Bronchial epithelial cell (primary cell): ENCODE measurements around the gene TUBA3D. TPM values are rescaled to one million over a fixed set of nuclear protein-coding genes. Genes with fewer than 3 reads are reported as not detected.
"Not testable (repeated sequence)": the region's sequence is repeated elsewhere in the genome, so short reads cannot be mapped to it uniquely, and the experiment has no call there.

Source experiments
- DNase-seq: peaks from one replicate; pipeline ENCODE4 v3.0.0-alpha.2; 2010; ENCODE audit warnings: low read depth
- FAIRE-seq: peaks from 2 replicates; lab custom pipeline; 2011; peaks lifted over from hg19 to GRCh38; lab: Jason Lieb, UNC
- H3K27me3 ChIP-seq: 2 replicates; pipeline ENCODE4 v1.5.1; 2011; ENCODE audit warnings: low read length; ENCODE audit not compliant: control insufficient read depth, insufficient read depth
- H3K36me3 ChIP-seq: 2 replicates; pipeline ENCODE4 v1.5.1; 2011; ENCODE audit warnings: low read length; ENCODE audit not compliant: control insufficient read depth, insufficient read depth
- H3K4me3 ChIP-seq: 2 replicates; pipeline ENCODE4 v1.5.1; 2011; ENCODE audit warnings: mild to moderate bottlenecking, low read depth, low read length, control low read depth
- total RNA-seq: library from RNA; depleted of rRNA; stranded (reverse); fragments of >200 nt; gene quantifications from 2 replicates; pipeline ENCODE4 v1.2.1, GENCODE V29; 2014
- TF ChIP-seq, protein P1 (sequence below): IDR thresholded peaks from 2 replicates; pipeline ENCODE4 v1.5.1; 2011; ENCODE audit warnings: mild to moderate bottlenecking, moderate library complexity, low read length, control low read depth, inconsistent platforms; ENCODE audit not compliant: insufficient read depth, severe bottlenecking

The TUBA3D gene
- total RNA-seq, 1 donor from 2014 or later = not detected

DNA sequence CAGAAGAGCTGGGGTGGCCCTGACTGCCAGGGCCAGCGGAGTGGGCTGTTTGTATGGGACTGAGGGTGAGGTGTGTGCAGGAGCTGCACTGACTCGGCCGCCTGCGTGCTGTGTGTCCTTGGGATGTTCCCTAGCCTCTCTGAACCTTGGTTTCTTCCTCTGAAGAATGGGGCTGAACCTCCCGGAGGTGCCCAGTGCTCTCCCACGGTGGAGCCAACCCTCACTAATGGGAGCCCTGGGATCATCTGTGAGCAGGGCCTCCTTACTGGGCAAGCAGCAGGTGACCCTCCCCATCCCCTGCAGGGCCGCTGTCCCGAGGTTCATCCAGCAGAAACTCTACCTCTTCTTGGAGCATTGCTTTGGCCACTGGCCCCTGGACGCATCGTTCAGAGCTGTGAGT, 40.1 kb downstream of the TUBA3D start:
- DNase-seq = no peak
- Histone ChIP-seq H3K27me3 (no peaks in the 10 kb centered on the region), H3K4me3 (no peak overlapping the region), H3K36me3 (peaks cover 8% of the 10 kb centered on the region)
- TF ChIP-seq, protein P1, sequence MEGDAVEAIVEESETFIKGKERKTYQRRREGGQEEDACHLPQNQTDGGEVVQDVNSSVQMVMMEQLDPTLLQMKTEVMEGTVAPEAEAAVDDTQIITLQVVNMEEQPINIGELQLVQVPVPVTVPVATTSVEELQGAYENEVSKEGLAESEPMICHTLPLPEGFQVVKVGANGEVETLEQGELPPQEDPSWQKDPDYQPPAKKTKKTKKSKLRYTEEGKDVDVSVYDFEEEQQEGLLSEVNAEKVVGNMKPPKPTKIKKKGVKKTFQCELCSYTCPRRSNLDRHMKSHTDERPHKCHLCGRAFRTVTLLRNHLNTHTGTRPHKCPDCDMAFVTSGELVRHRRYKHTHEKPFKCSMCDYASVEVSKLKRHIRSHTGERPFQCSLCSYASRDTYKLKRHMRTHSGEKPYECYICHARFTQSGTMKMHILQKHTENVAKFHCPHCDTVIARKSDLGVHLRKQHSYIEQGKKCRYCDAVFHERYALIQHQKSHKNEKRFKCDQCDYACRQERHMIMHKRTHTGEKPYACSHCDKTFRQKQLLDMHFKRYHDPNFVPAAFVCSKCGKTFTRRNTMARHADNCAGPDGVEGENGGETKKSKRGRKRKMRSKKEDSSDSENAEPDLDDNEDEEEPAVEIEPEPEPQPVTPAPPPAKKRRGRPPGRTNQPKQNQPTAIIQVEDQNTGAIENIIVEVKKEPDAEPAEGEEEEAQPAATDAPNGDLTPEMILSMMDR = no peak
- FAIRE-seq = peak; percentile 72

DNA sequence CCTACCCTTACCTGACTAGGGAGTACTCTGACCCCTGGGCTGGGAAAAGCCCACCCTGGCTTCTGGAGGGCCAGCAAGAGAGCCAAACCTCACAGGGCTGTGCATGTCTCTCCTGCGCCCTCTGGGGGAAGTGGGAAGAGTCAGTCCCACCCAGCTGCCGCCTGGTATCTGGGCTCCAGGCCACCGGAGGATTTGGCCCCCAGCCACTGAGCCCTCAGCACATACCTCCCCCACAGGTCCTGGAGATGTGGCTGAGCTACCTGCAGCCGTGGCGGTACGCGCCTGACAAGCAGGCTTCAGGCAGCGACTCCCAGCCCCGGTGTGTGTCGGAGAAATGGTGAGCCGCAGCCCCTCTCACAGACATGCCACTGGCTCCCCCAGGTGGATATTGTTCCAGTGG, 40.7 kb downstream of the TUBA3D start:
- H3K27me3 ChIP-seq, DNase-seq, H3K36me3 ChIP-seq, FAIRE-seq, H3K4me3 ChIP-seq: not testable (repeated sequence)
- TF ChIP-seq, protein P1 = peak; percentile 15

DNA sequence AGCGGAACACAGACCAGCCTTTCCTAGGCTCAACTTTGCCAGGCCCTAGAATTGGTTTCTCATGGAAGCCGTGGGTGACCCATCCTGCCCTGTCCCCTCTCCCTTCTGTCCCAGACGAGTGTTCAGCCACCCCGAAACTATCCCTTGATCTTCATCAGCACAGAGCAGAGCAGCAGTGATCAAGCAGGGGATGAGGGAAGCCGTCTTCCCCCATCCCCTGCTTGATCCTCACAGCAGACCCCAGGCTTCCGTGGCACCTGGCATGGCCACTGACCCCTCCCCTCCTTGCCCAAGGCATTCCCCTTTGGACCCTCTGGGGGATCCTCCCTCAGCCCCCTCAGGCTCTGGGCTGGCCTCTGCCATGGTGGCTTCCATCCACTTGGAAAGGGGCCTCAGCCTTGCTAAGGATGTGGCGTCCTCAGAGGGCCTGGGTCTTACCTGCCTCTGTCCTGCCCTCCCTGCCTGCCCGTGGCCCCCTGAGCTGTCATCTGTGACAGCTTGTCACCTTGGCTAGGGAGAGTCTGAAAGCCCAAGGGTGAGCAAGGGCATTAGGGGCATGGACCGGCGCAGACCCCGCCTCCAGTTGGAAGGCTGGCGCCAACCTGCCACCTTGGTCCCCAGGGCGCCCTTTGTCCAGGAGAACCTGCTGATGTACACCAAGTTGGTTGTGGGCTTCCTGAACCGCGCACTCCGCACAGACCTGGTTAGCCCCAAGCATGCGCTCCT, 41.4 kb downstream of the TUBA3D start:
- DNase-seq (no peak), FAIRE-seq (no peak)
- Histone ChIP-seq H3K4me3 (no peak overlapping the region), H3K27me3 (no peaks in the 10 kb centered on the region), H3K36me3 (peaks cover 8% of the 10 kb centered on the region)
- TF ChIP-seq, protein P1 = no peak

DNA sequence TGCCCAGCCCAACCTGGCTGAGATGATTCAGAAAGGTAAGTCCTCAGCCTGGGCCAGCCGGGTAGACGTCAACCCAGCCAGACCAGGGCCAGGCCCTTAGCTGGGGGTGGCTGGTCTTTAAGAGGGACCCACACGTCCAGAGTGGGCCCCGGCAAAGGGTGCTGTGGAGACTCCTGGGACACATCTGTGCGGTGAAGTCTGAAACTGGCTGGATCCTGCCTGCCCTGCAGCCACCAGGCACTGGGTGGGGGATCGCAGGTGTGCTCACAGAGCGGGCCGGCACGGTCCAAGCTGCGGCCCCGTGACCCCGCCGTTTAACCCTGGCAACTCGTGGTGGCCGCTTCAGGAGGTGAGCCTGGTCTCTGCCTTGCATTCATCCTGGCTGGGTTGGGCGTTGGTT, 41.9 kb downstream of the TUBA3D start:
- H3K4me3 ChIP-seq, H3K27me3 ChIP-seq, H3K36me3 ChIP-seq, DNase-seq: not testable (repeated sequence)
- peak; percentile 43 for FAIRE-seq

DNA sequence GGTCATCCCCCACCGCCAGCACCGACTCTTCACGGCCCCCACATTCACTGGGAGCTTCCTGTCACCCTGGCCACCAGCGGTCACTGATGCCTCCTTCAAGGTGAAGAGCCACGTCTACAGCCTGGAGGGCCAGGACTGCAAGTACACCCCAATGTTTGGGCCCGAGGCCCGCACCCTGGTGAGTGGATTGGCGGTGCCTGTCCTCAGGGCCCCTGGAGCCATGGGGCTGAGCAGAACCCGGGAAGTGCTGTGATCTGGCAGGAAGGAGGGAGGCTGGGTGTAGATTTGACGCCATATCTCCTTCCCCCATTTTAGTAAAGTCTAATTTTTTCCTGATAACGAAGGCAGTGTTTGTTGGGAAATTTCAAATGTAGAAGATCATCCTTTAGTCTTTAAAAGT, 42.6 kb downstream of the TUBA3D start:
- H3K36me3 ChIP-seq, DNase-seq, H3K4me3 ChIP-seq, H3K27me3 ChIP-seq: not testable (repeated sequence)
- FAIRE-seq = peak; percentile 36

DNA sequence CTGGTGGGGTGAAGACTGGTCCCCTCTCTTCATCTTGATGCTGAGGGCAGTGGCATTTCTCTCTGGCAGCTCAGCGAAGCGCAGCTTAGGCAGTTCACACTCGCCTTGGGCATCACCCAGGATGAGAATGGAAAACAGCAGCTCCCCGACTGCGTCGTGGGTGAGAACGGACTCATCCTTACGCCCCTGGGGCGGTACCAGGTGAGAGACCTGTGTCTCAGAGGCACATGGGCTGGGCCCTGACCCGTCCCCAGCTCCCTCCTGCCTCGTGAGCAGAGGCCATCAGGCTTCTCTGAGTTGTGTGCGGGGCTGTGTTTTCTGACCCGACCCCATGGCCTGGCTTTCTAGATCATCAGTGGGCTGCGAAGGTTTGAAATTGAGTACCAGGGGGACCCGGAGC, 43.5 kb downstream of the TUBA3D start:
- peaks cover 7% of the 10 kb centered on the region for H3K36me3 ChIP-seq
- no peak for DNase-seq
- no peak for FAIRE-seq

DNA sequence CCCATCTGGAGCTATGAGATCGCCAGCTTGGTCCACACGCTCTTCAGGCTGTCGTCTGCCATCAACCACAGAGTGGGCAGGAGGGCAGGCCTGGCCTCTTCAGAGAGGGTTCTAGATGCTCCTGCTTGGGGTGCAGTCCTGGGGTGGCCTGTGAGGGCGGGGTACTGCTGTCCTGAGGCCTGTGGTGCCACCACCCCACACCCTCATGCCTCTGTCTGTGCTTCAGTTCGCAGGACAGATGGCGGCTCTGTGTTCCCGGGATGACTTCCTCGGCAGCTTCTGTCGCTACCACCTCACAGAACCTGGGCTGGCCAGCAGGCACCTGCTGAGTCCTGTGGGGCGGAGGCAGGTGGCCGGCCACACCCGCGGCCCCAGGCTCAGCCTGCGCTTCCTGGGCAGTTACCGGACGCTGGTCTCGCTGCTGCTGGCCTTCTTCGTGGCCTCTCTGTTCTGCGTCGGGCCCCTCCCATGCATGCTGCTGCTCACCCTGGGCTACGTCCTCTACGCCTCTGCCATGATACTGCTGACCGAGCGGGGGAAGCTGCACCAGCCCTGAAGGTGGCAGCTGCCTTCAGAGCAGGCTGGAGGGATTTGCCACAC, 44.1 kb downstream of the TUBA3D start:
- H3K27me3 ChIP-seq, H3K4me3 ChIP-seq, DNase-seq, H3K36me3 ChIP-seq: not testable (repeated sequence)
- FAIRE-seq = peak; percentile 89

More for the DNA sequence above, 43.5 kb downstream of the TUBA3D start:
- H3K4me3 ChIP-seq = no peak overlapping the region
- H3K27me3 ChIP-seq = no peaks in the 10 kb centered on the region
- TF ChIP-seq, protein P1 = no peak
